Neural crest cell (in vitro differentiated cells): ENCODE results near the gene NUAK2. TPM values are rescaled to one million over a fixed set of nuclear protein-coding genes. Genes with fewer than 3 reads are reported as not detected.

Experiments
- DNase-seq: peaks from one replicate; pipeline ENCODE4 v3.0.0; 2021; ENCODE audit warnings: low read depth, mixed read lengths, low spot score
- H3K27ac Mint-ChIP-seq: one replicate; pipeline ENCODE4 v1.8.0; 2021; ENCODE audit warnings: mild to moderate bottlenecking, mixed read lengths; ENCODE audit not compliant: unreplicated experiment
- H3K27me3 Mint-ChIP-seq: 2 replicates; pipeline ENCODE4 v1.8.0; 2021; ENCODE audit warnings: low read depth, mild to moderate bottlenecking, mixed read lengths
- H3K36me3 Mint-ChIP-seq: 2 replicates; pipeline ENCODE4 v1.8.0; 2021; ENCODE audit warnings: low read depth, mild to moderate bottlenecking, mixed read lengths
- H3K4me1 Mint-ChIP-seq: 2 replicates; pipeline ENCODE4 v1.8.0; 2021; ENCODE audit warnings: mixed read lengths
- H3K4me3 Mint-ChIP-seq: one replicate; pipeline ENCODE4 v1.8.0; 2021; ENCODE audit warnings: mild to moderate bottlenecking, mixed read lengths
- H3K9me3 Mint-ChIP-seq: 2 replicates; pipeline ENCODE4 v1.8.0; 2021; ENCODE audit warnings: mixed read lengths
- CTCF ChIP-seq: fragments of 200-600 bp; sonication (generic); conservative IDR thresholded peaks from 2 replicates; pipeline ENCODE4 v1.5.0; 2021; ENCODE audit warnings: antibody characterized with exemption, mild to moderate bottlenecking
- total RNA-seq: library from RNA; stranded (reverse); gene quantifications from 2 replicates; pipeline ENCODE4 v1.2.1, GENCODE V29; 2021

NUAK2 gene
- total RNA-seq, 1 donor from 2014 or later, result 15.4 TPM

- Mint-ChIP-seq H3K27me3 (no peaks in the 10 kb centered on the region), H3K9me3 (no peaks in the 10 kb centered on the region), H3K4me1 (peaks cover 33% of the 10 kb centered on the region), H3K27ac (peak overlapping the region; percentile 94), H3K36me3 (no peaks in the 10 kb centered on the region), H3K4me3 (no peak overlapping the region)
- DNase-seq, result no peak
- TF ChIP-seq CTCF, result no peak
Measured at GRCh38 chr1:205257735-205258134, 63.8 kb downstream of the NUAK2 start.

GRCh38 chr1:205256951-205257625 is 64.5 kb downstream of the NUAK2 start:
- DNase-seq, result no peak
- Mint-ChIP-seq H3K27me3 (no peaks in the 10 kb centered on the region), H3K4me1 (peaks cover 28% of the 10 kb centered on the region), H3K36me3 (no peaks in the 10 kb centered on the region), H3K4me3 (no peak overlapping the region), H3K27ac (peak overlapping the region; percentile 35), H3K9me3 (no peaks in the 10 kb centered on the region)
- no peak for TF ChIP-seq CTCF

GRCh38 chr1:205255941-205256780 is 65.4 kb downstream of the NUAK2 start:
- Mint-ChIP-seq H3K27me3 (no peaks in the 10 kb centered on the region), H3K4me1 (peaks cover 23% of the 10 kb centered on the region), H3K27ac (peak overlapping the region; percentile 65), H3K9me3 (no peaks in the 10 kb centered on the region), H3K4me3 (no peak overlapping the region), H3K36me3 (no peaks in the 10 kb centered on the region)
- DNase-seq, result peak; percentile 94
- peak; percentile 98 for TF ChIP-seq CTCF

Other genes with a start within 250 kb of the NUAK2 start
- 5.4 and 6.7 TPM in 2 replicates for gene TMEM81, start 237.3 kb downstream of the NUAK2 start, total RNA-seq
- gene RBBP5, start 199.8 kb downstream of the NUAK2 start, total RNA-seq, result 22.8 and 24.1 TPM in 2 replicates
- gene DSTYK, start 110.0 kb downstream of the NUAK2 start, total RNA-seq, result 14.8 and 17.0 TPM in 2 replicates
- gene TMCC2, start 93.8 kb downstream of the NUAK2 start, total RNA-seq, result 14.9 and 16.1 TPM in 2 replicates
- 46.6 and 46.7 TPM in 2 replicates for gene KLHDC8A, start 35.2 kb upstream of the NUAK2 start, total RNA-seq
- 10.2 and 10.7 TPM in 2 replicates for gene LEMD1, start 100.3 kb upstream of the NUAK2 start, total RNA-seq
- gene BLACAT1, start 134.3 kb upstream of the NUAK2 start, total RNA-seq, result 3.8 and 3.9 TPM in 2 replicates
- 26.4 and 30.8 TPM in 2 replicates for gene CDK18, start 182.9 kb upstream of the NUAK2 start, total RNA-seq